ENCODE data around the gene TPM4. TPM values are rescaled to one million over a fixed set of nuclear protein-coding genes. Genes with fewer than 3 reads are reported as not detected.

TPM4 gene
- total RNA-seq, 3 donors from 2014 or later, result 205 to 373 (median 333) TPM

GRCh38 chr19:16144216-16144581, 67.9 kb downstream of the TPM4 start:
- Histone ChIP-seq H3K36me3 (ENCODE audit: low read depth) (no peaks in the 10 kb centered on the region), H3K4me3 (no peak overlapping the region), H3K9me3 (no peaks in the 10 kb centered on the region), H3K4me1 (ENCODE audit: low read depth) (peaks cover 6% of the 10 kb centered on the region)
- no peak for DNase-seq
- intact Hi-C loops (cut with DNase I, micrococcal nuclease), result no loop called here
- no peak for TF ChIP-seq CTCF (IDR thresholded peaks at IDR 0.05)
- peak; percentile 23 for ATAC-seq

GRCh38 chr19:16146112-16146511, 69.8 kb downstream of the TPM4 start:
- Histone ChIP-seq H3K4me1 (ENCODE audit: low read depth) (peaks cover 6% of the 10 kb centered on the region), H3K9me3 (no peaks in the 10 kb centered on the region), H3K36me3 (ENCODE audit: low read depth) (no peaks in the 10 kb centered on the region), H3K4me3 (no peak overlapping the region)
- no peak for DNase-seq
- TF ChIP-seq CTCF (IDR thresholded peaks at IDR 0.05), result no peak
- no peak for ATAC-seq
- intact Hi-C loops (cut with DNase I, micrococcal nuclease), result no loop called here

DNA sequence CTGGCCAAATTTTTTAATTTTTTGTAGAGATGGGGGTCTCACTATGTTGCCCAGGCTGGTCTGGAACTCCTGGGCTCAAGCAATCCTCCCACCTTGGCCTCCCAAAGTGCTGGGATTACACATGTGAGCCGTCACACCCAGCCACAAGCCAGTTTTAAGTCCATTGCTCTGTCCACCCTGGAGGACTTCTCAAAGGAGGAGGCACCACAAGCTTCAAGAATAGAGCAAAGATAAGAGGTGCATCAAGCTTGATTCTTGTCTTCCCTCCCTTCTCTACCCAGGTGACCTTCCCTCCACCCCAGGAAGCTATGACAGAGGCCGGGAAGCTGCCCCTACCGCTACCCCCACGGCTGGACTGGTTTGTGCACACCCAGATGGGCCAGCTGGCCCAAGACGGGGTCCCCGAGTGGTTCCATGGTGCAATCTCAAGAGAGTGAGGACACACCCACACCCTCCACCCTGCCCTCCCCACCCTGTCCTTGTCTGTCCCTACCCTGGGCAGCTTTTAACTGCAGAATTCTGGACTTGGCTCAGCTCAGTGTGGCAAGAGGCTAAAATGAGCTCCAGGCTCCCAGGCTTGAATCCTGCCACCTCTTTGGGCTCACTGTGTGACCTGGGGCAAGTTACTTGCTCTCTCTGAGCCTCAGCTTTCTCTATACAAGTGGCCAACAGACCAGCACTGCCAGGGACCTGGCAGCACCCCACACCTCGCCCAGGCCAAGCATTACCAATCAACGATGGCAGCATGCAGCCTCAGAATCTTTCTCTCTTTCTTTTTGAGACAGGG, 72.3 kb downstream of the TPM4 start:
- no peak for TF ChIP-seq CTCF (IDR thresholded peaks at IDR 0.05)
- no peak overlapping the region for H3K4me3 ChIP-seq
- no peaks in the 10 kb centered on the region for H3K4me1 ChIP-seq (ENCODE audit: low read depth)
- no peaks in the 10 kb centered on the region for H3K9me3 ChIP-seq
- no peaks in the 10 kb centered on the region for H3K36me3 ChIP-seq (ENCODE audit: low read depth)
- intact Hi-C loops (cut with DNase I, micrococcal nuclease), result no loop called here
- DNase-seq (no peak), ATAC-seq (peak; percentile 20)

Other genes starting within 250 kb of the TPM4 start
- gene CYP4F2, start 178.4 kb upstream of the TPM4 start, total RNA-seq, result 1 to 10 TPM; 1.6 to 9.1 (median 8.6) TPM
- gene CYP4F11, start 142.0 kb upstream of the TPM4 start, total RNA-seq, result 10 to 100 TPM in 1 of 3 donors, 1 to 10 TPM in 2; 2.1 to 13.1 (median 8.8) TPM
- not detected for gene OR10H4, start 127.5 kb upstream of the TPM4 start, total RNA-seq
- 100 to 1,000 TPM in 2 of 3 donors, 10 to 100 TPM in 1; 85.5 to 129 (median 119) TPM for gene RAB8A, start 35.4 kb downstream of the TPM4 start, total RNA-seq
- gene HSH2D, start 67.2 kb downstream of the TPM4 start, total RNA-seq, result 10 to 100 TPM in 2 of 3 donors, 1 to 10 TPM in 1; 8.6 to 23.0 (median 21.5) TPM
- not detected for gene CIB3, start 97.0 kb downstream of the TPM4 start, total RNA-seq
- 10 to 100 TPM; 77.1 to 88.3 (median 77.8) TPM for gene FAM32A, start 108.9 kb downstream of the TPM4 start, total RNA-seq
- gene AP1M1, start 121.4 kb downstream of the TPM4 start, total RNA-seq, result 10 to 100 TPM; 26.3 to 59.3 (median 33.2) TPM
- gene KLF2, start 248.3 kb downstream of the TPM4 start, total RNA-seq, result 10 to 100 TPM in 2 of 3 donors, 1 to 10 TPM in 1; 8.1 to 29.5 (median 23.4) TPM